ENCODE measurements around the gene CCDC61.

CCDC61 gene

DNA sequence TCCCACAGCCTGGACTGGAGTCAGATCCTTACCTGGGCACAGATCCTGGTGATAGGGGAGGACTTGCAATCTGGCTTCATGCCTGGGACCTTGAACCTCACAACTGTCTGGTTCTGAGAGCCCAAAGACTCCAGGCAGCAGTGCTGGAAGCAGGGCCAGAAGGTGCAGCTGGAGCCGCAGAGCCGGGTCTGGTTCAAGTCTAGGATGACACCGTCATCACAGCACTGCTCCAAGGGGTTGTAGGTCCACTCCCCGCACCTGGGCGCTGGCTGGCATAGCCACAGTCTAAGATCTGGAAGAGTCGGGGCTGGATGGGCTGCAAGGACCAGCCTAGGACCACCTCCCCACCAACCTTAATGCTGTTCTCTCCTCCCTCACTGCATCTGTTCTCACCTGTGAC lies 44.9 kb downstream of the CCDC61 start:
- no peak for DNase-seq (ENCODE audit: low spot score)

DNA sequence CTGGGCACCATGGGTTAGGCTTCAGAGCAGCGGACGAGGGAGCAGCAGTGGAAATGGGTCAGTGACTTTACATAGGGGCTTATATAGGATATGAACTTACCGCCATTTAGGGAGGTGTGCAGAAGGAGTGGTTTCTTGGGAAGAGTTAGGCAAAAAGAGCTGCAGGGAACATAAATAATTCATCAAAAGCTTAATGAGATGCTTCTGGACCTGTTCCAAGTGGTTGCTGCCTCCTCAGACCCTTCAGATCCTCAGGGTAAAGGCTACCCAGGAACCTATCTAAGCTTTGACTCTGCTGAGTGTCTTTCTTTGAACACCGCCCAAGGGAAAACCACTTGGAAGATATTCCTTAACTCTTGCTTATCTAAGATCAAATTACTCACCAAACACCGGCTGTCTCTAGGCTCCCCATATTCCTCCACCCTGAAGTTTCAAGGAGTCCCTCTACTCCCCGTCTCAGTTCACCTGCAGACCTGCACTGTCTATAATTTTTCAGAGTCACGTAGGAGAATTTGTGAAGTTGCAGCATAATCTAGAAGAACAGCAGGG lies 45.8 kb downstream of the CCDC61 start, which contains the start of gene IGFL4:
TSS of gene IGFL4 (minus strand) at position 51 of the 549 bp plus-strand sequence. CDS start at position 11, 40 bp downstream.
- no peak for DNase-seq (ENCODE audit: low spot score)

- DNase-seq (ENCODE audit: low spot score), result no peak
Observed at GRCh38 chr19:46042252-46042883, 47.1 kb downstream of the CCDC61 start.

DNA sequence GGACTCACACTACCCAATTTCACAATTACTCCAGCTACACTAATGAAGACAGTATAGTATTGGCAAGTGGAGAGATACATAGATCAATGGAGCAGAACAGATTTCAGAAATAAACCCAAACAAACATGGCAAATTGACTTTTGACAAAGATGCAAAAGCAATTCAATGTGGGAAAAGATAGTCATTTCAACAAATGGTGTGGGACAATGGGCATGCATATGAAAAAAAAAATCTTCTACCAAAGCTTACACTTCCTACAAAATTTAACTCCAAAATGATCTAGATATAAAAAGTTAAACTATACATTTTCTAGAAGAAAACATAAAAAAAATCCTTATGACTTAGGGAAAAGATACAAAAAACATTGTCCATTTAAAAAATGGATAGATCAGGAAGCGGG lies 48.3 kb downstream of the CCDC61 start:
- DNase-seq (ENCODE audit: low spot score), result no peak

DNA sequence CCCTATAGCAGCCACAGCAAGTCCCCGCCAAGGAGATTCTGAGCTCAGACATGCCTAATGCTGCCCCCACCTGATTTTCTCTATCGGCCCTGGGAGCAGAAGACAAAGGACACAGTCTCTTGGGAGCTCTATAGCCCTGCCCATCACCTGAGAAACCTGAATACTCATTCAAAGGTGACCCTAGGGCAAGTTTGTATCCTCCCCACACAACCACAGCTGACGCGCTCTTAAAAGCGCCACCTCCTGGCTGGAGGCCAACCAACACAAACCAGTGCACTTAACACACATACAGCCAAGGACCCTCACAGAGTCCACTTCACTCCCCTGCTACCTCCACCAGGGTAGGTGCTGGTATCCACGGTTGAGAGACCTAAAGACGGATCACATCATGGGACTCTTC lies 54.3 kb downstream of the CCDC61 start:
- DNase-seq (ENCODE audit: low spot score), result no peak

- DNase-seq (ENCODE audit: low spot score), result no peak
Observed at GRCh38 chr19:46052896-46053295, 57.6 kb downstream of the CCDC61 start.

DNA sequence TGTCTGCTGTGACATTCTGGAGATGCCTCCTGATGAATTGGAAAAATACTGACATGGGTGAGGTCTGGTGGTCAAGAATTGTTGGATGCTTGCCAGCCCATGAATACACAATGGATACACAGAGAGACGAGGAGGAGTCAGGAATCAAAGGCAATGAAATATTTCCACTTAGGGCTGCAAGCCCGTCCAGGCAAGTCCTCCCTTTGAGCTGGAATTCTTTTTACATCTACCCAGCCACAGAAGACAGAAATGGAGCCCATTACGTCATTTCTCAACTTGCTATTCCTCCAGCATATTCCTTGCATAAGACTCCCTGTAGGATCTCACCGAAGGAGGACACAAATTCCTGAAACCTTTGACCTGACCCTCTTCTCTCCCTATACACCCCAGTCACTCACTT lies 61.3 kb downstream of the CCDC61 start:
- DNase-seq (ENCODE audit: low spot score), result no peak

DNA sequence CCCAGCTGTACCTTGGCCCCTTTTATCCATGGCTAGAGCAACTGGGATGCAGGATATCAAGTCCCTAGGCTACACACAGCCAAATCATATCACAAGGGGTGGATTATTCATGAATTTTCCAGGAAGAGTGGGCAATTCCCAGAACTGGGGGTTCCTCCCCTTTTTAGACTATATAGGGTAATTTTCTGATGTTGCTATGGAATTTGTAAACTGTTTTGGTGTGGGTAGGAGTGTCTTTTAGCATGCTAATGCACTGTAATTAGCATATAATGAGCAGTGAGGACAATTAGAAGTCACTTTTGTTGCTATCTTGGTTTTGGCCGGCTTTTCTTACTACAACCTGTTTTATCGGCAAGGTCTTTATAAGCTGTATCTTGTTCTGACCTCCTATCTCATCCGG lies 63.5 kb downstream of the CCDC61 start:
- DNase-seq (ENCODE audit: low spot score), result no peak

DNA sequence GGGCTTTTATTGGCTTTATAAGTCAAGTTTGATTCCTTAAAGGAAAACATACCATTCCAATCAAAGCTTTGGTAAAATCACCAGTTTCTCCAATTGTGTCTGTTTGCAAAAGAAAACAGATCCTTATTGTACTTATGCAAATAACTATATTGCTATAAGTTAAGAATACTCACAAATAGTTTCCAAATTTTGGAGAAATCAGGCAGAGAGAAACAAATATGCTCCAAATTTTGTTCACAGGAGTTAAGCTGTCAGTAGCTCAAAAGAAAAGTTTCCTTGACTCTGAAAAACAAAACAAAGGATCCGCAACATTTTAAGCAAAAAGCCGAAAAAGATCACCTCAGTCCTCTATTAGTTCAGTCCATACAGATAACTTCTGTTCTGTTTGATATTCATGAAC lies 64.7 kb downstream of the CCDC61 start:
- no peak for DNase-seq (ENCODE audit: low spot score)

- no peak for DNase-seq (ENCODE audit: low spot score)
Observed at GRCh38 chr19:46063201-46063600, 67.9 kb downstream of the CCDC61 start.

GRCh38 chr19:46065486-46066071 lies 70.3 kb downstream of the CCDC61 start:
- no peak for DNase-seq (ENCODE audit: low spot score)

DNA sequence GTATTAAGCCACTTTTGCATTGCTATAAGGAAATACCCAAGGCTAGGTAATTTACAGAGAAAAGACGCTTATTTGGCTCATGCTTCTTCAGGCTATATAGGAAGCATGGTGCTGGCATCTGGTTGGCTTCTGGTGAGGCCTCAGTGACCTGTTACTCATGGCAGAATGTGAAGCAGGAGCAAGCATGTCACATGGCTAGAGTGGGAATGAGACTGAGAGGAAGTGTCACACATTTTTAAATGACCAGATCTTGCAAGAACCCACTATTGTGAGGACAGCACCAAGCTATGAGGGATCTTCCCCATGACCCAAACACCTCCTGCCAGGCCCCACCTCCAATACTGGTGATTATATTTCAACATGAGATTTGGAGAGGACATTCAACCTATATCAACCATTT lies 71.2 kb downstream of the CCDC61 start:
- no peak for DNase-seq (ENCODE audit: low spot score)

DNA sequence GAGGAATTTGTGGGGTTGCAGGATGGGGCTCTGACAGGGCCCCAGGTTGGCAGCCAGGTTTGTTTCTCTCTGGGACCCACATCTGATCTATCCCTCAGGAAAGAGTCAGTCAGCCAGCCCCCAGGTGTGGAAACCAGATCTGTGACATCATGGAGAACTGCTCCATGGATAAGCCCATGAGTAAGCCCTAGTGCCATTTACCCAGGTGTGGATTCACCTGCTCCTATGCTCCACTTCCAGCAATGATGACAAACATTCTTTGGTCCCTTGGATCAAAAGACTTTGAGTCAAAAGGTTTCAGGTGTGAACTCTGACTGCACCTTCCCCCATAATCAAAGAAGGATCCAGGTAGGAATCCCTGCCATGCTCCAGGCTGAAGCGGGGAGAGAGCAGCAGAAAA lies 72.4 kb downstream of the CCDC61 start:
- DNase-seq (ENCODE audit: low spot score), result no peak

Measured in globus pallidus (tissue), 1 donor.